ENCODE data around the gene SLC22A14.

Gene SLC22A14

DNA sequence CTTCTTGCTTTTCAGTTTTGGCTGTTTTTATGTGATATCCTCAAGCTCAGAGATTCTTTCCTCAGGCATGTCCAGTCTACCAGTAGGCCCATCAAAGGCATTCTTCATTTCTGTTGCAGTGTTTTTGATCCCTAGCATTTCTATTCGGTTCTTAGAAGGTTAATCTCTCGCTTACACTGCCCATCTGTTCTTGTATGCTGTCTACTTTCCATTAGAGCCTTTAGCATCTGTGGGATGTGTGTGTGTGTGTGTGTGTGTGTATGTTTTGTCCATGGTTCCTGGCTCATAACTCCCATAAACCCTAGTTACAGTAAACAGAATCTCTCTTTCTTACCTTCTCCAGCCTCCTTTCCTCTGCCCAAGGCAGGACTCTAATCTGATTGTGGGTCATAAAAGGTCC is 21.6 kb upstream of the SLC22A14 start:
- Mint-ChIP-seq H3K4me3 (no peak overlapping the region), H3K27me3 (no peaks in the 10 kb centered on the region), H3K4me1 (no peaks in the 10 kb centered on the region), H3K9me3 (no peaks in the 10 kb centered on the region), H3K36me3 (peaks cover 13 to 38% of the 10 kb centered on the region in 2 donors), H3K27ac (no peak overlapping the region)
- ATAC-seq (replicated peaks): no peak
- DNase-seq: no peak

DNA sequence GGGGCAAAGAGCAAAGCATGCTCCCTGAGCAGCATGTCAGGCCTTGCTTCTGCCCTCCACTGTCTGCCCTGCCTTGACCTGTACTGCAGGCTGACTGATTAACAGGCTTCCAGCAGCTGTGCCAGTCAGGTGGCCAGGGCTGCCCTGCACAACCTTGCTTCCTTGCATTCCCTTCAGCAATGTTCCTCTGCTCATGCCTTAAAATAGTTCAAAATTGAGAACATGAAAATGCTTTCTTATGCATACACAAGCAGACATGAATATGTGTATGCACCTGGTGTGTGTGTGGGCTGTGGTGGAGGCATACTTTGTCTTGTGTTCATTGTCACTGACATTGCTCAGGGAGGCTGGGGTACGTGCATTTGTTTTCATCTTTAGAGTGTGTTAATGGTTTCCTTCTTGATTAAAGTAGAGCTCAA is 17.7 kb upstream of the SLC22A14 start:
- Mint-ChIP-seq H3K9me3 (no peaks in the 10 kb centered on the region), H3K27ac (no peak overlapping the region), H3K4me3 (no peak overlapping the region), H3K27me3 (no peaks in the 10 kb centered on the region), H3K4me1 (peaks cover 15 to 26% of the 10 kb centered on the region in 2 donors), H3K36me3 (peaks cover 11 to 14% of the 10 kb centered on the region in 2 donors)
- no peak for DNase-seq
- no peak for ATAC-seq (replicated peaks)

DNA sequence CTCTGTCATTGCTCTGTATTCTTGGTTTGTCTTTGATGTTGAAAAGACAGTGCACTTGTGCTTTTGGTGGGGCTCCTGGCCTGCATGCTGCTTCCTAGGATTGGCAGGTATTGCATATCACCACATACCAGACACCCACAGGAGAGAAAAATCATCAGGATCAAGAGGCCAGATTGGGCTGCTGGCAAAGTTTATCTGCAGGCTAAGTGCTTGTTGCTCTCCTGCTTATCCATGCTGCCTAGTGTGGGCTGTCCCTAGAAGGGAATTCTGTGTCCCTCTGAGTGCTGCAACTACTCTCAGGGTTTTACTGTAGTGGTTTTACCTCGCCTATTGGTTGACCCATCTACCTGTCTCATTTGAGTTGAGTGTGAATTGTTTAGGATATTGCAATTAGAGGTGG is 17.3 kb upstream of the SLC22A14 start:
- H3K27me3 Mint-ChIP-seq: no peaks in the 10 kb centered on the region
- peaks cover 11 to 14% of the 10 kb centered on the region in 2 donors for H3K36me3 Mint-ChIP-seq
- peaks cover 15 to 26% of the 10 kb centered on the region in 2 donors for H3K4me1 Mint-ChIP-seq
- H3K27ac Mint-ChIP-seq: no peak overlapping the region
- ATAC-seq (replicated peaks): no peak
- no peaks in the 10 kb centered on the region for H3K9me3 Mint-ChIP-seq
- H3K4me3 Mint-ChIP-seq: no peak overlapping the region
- DNase-seq: no peak

DNA sequence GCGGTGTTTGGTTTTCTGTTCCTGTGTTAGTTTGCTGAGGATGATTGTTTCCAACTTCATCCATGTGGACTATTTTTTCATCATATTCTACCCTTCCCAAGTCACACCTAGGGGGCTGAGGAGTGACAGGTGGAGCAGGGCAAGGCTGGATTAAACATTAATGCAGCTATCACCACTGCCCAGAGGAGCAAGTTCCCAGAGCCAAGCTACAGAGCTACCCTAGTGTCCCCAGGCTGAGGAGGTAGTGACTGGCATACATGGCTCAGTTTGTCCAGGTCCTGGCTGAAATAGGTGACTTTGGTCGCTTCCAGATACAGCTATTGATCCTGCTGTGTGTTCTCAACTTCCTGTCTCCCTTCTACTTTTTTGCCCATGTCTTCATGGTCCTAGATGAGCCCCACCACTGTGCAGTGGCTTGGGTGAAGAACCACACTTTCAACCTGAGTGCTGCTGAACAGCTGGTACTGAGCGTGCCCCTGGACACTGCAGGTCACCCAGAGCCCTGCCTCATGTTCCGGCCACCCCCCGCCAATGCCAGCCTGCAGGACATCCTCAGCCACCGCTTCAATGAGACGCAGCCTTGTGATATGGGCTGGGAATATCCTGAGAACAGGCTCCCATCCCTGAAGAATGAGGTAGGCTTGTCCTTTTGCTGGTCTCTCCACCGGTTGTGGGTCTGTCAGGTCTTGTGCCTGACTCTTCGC is 16.3 kb upstream of the SLC22A14 start, which contains the start of gene SLC22A13:
Gene SLC22A13 (plus strand): TSS at position 209 of the 704 bp plus-strand sequence. CDS start 49 bp downstream, at position 258.
- ATAC-seq (replicated peaks) (no peak), DNase-seq (no peak)
- H3K9me3 Mint-ChIP-seq: no peaks in the 10 kb centered on the region
- no peaks in the 10 kb centered on the region for H3K27me3 Mint-ChIP-seq
- H3K27ac Mint-ChIP-seq: no peak within 1 kb of the TSS
- peaks cover 15 to 26% of the 10 kb centered on the region in 2 donors for H3K4me1 Mint-ChIP-seq
- peaks cover 6 to 9% of the 10 kb centered on the region in 2 donors for H3K36me3 Mint-ChIP-seq
- H3K4me3 Mint-ChIP-seq: no peak within 1 kb of the TSS

DNA sequence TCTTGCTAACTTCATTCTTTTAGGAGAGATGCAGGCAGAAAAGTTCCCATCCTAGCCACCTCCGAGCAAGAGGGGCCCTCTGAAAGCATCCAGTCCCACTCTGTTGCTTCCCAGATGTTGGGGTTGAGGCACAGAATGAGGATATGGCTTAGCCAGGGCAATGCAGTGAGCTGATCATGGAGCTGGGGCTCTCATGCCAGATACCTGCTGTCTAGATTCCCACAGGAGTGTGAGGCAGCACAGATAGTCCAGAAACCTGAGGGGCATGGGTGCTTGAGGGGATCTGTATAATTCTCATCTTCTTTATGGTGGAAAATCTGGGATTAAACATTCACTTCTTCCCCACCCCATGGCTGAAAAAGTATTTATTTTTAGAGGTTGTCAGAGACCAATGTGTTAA is 15.3 kb upstream of the SLC22A14 start:
- DNase-seq (no peak), ATAC-seq (replicated peaks) (no peak)
- Mint-ChIP-seq H3K9me3 (no peaks in the 10 kb centered on the region), H3K27me3 (no peaks in the 10 kb centered on the region), H3K4me3 (no peak overlapping the region), H3K4me1 (peaks cover 15 to 26% of the 10 kb centered on the region in 2 donors), H3K27ac (no peak overlapping the region), H3K36me3 (peaks cover 5 to 6% of the 10 kb centered on the region in 2 donors)

DNA sequence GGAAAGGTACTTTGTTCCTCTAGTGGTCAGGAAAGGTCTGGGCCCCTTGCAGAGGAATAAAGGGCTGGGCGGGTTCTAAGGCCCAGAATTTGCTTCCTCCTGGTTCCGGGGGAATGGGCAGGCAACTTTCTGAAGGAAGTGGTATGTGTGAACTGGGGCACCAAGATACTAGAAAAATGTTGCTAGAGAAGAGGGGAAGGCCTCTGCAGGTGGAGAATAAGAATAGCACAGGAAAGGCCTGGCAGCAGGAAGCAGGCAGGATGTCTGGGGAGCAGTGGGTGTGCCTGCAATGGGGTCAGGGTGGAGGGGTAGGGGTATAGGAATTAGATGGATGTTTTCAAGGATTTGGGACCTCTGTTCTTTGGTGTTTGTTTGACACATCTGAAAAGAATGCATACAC is 14.4 kb upstream of the SLC22A14 start:
- H3K9me3 Mint-ChIP-seq: no peaks in the 10 kb centered on the region
- no peak for DNase-seq

DNA sequence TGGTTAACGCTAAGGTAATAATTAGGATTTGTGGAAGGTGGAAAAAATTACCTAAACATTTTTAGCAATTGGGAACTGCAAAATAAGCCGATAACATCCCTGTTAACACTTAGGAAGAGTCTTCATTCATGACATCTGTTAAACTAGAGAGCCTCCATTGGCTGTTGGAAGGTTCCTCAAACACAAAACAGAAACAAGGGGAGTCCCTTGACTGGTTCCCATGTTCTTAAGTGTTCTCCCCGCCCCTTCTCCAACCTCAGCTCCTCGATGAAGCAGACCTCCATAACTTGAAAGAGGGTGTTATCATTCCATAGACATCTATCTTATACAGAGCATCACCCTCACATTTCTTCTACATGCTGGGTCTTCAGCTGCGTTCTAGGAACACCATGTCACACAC is 14.0 kb upstream of the SLC22A14 start:
- Mint-ChIP-seq H3K9me3 (no peaks in the 10 kb centered on the region), H3K4me1 (peaks cover 19 to 32% of the 10 kb centered on the region in 2 donors), H3K27me3 (no peaks in the 10 kb centered on the region), H3K4me3 (peak overlapping the region in 1 of 2 donors; percentile 49), H3K27ac (no peak overlapping the region), H3K36me3 (peaks cover 4 to 5% of the 10 kb centered on the region in 2 donors)
- peak; percentile 44 to 47 for ATAC-seq (replicated peaks)
- no peak for DNase-seq

More for the DNA sequence above, 14.4 kb upstream of the SLC22A14 start:
- Mint-ChIP-seq H3K36me3 (peaks cover 4 to 5% of the 10 kb centered on the region in 2 donors), H3K4me3 (peak overlapping the region in 1 of 2 donors; percentile 12), H3K27me3 (no peaks in the 10 kb centered on the region), H3K27ac (peak overlapping the region; percentile 48), H3K4me1 (peaks cover 15 to 28% of the 10 kb centered on the region in 2 donors)
- peak; percentile 6 to 25 for ATAC-seq (replicated peaks)

DNA sequence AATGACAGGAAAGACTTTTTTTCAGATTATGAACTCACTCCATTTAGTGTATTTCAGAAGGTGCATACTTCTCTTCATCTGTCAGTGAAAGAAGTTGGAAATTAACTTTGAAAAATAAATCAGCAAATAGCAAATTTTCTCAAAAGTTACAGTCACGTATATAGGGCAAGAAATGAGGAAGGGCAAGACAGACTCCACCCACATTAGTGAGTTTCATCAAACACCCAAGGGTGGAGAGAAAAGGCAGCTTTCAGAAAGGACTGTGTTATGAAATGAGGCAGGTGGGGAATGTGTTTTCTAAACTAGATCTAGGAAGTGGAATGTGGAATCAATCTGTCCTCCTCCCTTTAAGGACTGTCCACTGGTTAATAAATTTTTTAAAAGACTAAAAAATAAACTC is 13.6 kb upstream of the SLC22A14 start:
- DNase-seq (no peak), ATAC-seq (replicated peaks) (peak; percentile 83 to 86)
- H3K36me3 Mint-ChIP-seq: peaks cover 4 to 7% of the 10 kb centered on the region in 2 donors
- H3K4me3 Mint-ChIP-seq: peak overlapping the region in 1 of 2 donors; percentile 49
- no peak overlapping the region for H3K27ac Mint-ChIP-seq
- H3K9me3 Mint-ChIP-seq: no peaks in the 10 kb centered on the region
- no peaks in the 10 kb centered on the region for H3K27me3 Mint-ChIP-seq
- peaks cover 21 to 36% of the 10 kb centered on the region in 2 donors for H3K4me1 Mint-ChIP-seq

DNA sequence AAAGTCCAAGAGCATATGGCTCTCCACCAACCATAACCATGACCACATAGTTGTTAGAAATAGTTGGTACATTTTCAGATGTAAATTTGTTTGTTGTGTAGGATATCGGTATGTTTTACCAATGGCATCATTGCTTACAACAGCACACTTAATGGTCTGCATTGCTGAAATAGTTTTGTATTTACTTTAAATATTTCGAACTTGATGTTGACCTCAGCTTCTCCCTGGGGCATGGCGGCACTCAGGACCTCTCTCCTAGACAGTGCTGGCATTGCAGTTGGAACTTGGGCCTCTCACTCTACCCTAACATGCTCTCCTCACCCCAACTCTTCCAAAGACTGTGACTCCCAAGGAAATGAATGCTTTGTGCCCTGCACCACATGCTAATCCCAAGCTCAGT is 11.5 kb upstream of the SLC22A14 start:
- DNase-seq: no peak

DNA sequence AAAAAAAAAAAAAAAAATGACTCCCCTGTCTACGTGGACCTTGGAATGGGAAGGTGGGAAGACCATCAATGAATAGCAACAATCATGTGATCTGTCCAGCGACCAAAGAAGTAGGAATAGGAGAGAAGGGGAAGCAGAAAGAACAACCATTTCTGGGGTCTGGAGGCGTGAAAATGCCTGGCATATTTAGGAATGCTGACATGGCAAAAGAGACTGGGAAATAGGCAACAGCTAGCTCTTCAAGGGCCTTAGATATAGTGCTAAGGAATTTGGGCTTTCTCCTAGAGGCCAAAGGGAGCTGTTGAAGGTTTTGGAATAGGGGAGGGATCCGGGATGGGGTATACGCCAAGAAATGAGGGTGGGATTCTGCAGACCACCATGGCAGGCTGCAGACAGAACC is 10.5 kb upstream of the SLC22A14 start:
- no peaks in the 10 kb centered on the region for H3K27me3 Mint-ChIP-seq
- DNase-seq: no peak
- peaks cover 17 to 21% of the 10 kb centered on the region in 2 donors for H3K36me3 Mint-ChIP-seq
- no peak overlapping the region for H3K27ac Mint-ChIP-seq
- no peak for ATAC-seq (replicated peaks)
- peaks cover 21 to 31% of the 10 kb centered on the region in 2 donors for H3K4me1 Mint-ChIP-seq
- H3K9me3 Mint-ChIP-seq: no peaks in the 10 kb centered on the region
- no peak overlapping the region for H3K4me3 Mint-ChIP-seq

More for the DNA sequence above, 11.5 kb upstream of the SLC22A14 start:
- Mint-ChIP-seq H3K4me3 (no peak overlapping the region), H3K27me3 (no peaks in the 10 kb centered on the region), H3K27ac (no peak overlapping the region), H3K4me1 (peaks cover 21 to 36% of the 10 kb centered on the region in 2 donors), H3K36me3 (peaks cover 16% of the 10 kb centered on the region in 2 donors), H3K9me3 (no peaks in the 10 kb centered on the region)
- ATAC-seq (replicated peaks): no peak

DNA sequence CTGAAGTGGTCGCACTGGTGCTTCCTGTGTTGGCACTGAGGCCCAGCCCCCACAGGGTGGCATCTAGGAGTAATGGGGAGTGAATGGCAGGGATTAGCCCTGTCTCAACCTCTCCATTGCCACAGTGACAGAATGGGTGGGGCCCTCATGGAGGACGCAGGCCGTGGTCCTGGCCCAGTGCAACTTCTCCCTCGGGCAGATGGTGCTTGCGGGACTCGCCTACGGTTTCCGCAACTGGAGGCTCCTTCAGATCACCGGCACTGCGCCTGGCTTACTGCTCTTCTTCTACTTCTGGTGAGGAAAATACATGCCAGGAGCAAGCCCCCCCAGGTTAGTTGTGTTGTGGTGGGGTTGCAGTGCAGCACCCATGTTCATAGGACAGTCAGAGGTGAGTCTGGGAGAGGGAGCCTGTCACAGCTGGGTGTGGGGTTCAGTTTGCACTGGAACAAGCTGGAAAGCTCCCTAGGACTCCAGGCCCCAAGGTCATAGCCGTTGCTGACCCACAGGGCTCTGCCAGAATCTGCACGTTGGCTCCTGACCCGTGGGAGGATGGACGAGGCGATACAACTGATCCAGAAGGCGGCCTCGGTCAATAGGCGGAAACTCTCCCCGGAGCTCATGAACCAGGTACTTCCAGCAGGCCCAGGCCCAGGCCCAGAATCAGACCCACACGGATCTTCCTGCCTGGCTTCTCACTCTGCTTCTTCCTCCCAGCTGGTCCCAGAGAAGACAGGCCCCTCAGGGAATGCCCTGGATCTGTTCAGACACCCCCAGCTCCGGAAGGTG is 7.0 kb upstream of the SLC22A14 start:
- H3K27ac Mint-ChIP-seq: no peak overlapping the region
- H3K9me3 Mint-ChIP-seq: peaks cover 0 to 2% of the 10 kb centered on the region in 2 donors
- H3K36me3 Mint-ChIP-seq: peaks cover 23 to 36% of the 10 kb centered on the region in 2 donors
- no peak for ATAC-seq (replicated peaks)
- no peak overlapping the region for H3K4me3 Mint-ChIP-seq
- peaks cover 8 to 10% of the 10 kb centered on the region in 2 donors for H3K4me1 Mint-ChIP-seq
- H3K27me3 Mint-ChIP-seq: no peaks in the 10 kb centered on the region
- DNase-seq: no peak

DNA sequence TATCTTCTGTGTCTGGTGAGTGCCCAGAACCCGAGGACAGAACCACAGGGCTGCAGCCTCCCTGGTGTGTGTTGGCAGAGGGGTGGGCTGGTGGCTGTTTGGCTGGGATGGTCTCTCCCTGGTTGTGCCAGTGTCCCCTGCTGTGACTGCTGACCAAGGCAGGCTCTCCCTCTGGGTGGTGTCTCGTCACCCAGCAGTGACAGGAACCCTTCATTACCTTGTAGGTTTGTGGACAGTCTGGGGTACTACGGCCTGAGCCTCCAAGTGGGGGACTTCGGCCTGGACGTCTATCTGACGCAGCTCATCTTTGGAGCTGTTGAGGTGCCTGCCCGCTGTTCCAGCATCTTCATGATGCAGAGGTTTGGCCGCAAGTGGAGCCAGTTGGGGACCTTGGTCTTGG is 6.4 kb upstream of the SLC22A14 start:
- no peak overlapping the region for H3K4me3 Mint-ChIP-seq
- ATAC-seq (replicated peaks): no peak
- H3K9me3 Mint-ChIP-seq: peaks cover 0 to 2% of the 10 kb centered on the region in 2 donors
- no peak for DNase-seq
- H3K27ac Mint-ChIP-seq: no peak overlapping the region
- H3K36me3 Mint-ChIP-seq: peaks cover 23 to 35% of the 10 kb centered on the region in 2 donors
- peaks cover 8 to 10% of the 10 kb centered on the region in 2 donors for H3K4me1 Mint-ChIP-seq
- no peaks in the 10 kb centered on the region for H3K27me3 Mint-ChIP-seq

DNA sequence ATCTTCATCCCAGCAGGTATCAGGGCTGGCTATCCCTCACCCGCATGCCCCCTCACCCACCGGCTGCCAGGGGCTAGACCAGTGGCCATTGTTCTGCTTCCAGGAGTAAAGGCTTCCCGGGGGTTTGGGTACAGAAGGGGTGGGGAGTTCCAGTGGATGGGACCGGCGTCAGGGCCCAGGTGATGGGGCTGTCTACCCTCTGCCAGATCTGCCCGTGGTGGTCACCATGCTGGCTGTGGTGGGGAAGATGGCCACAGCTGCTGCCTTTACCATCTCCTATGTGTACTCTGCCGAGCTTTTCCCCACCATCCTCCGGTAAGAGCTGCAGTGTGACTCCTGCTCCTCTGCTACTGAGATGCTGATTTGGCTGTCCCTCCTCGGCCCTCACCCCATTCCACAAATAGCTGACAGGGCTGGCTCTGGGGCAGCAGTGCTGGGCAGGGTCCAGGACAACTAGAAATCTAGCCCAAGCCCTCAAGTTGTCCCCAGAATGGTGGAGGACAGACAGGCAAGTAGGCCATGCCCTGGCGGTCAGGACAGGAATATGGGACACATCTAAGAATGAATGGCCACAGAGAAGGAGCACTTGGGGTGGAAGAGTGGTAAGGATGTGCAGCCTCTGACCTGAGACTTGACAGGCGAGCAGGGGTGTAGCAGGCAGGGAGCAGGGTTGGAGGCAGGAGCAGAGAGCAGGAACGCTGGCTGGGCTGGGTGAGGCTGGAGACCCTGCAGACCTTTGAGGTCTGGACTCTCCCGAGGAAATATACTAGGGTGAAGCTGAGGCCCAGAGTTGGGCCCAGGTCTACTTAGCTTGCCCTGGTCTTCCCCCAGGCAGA is 5.8 kb upstream of the SLC22A14 start:
- no peak for ATAC-seq (replicated peaks)

More for the DNA sequence above, 5.8 kb upstream of the SLC22A14 start:
- Mint-ChIP-seq H3K9me3 (peaks cover 0 to 2% of the 10 kb centered on the region in 2 donors), H3K27ac (no peak overlapping the region), H3K27me3 (no peaks in the 10 kb centered on the region), H3K4me1 (peaks cover 8 to 10% of the 10 kb centered on the region in 2 donors), H3K4me3 (no peak overlapping the region), H3K36me3 (peaks cover 21 to 32% of the 10 kb centered on the region in 2 donors)
- no peak for DNase-seq

Measured in stimulated activated naive B cell treated with anti-CD40 and anti-IgM and Interleukin-4, amounts not matched to agents 10 μg/mL and 1 μg/mL and 100 μg/mL, for 72 hours (primary cell).